Activated naive CD8-positive, alpha-beta T cell treated with anti-CD3 and anti-CD28 coated beads, Interleukin-2, amount 10 ng/mL, durations not matched to agents 7 days and 5 days (primary cell): ENCODE results near the gene TRIP11. TPM values are rescaled to one million over a fixed set of nuclear protein-coding genes. Genes with fewer than 3 reads are reported as not detected.

Experiments used
- ATAC-seq: fragments of 150-1000 bp; cut with Tn5 transposase; one replicate; pipeline ENCODE4 v1.10.0; 2021; ENCODE audit warnings: low read depth, moderate library complexity
- POLR2A ChIA-PET: fragments of 350-600 bp; sonication (Branson Sonifier 250); formaldehyde crosslinking; loops from one replicate; lab custom pipeline; 2021; ENCODE audit warnings: antibody characterized with exemption; lab: Charles Lee
- DNase-seq: peaks from one replicate; pipeline ENCODE4 v3.0.0; 2021
- H3K27ac Mint-ChIP-seq: one replicate; pipeline ENCODE4 v1.8.0; 2022; ENCODE audit warnings: mild to moderate bottlenecking, mixed read lengths
- H3K27me3 Mint-ChIP-seq: one replicate; pipeline ENCODE4 v1.8.0; 2022; ENCODE audit warnings: mild to moderate bottlenecking, moderate library complexity, mixed read lengths
- H3K36me3 Mint-ChIP-seq: one replicate; pipeline ENCODE4 v1.8.0; 2021; ENCODE audit warnings: mild to moderate bottlenecking, mixed read lengths
- H3K4me1 Mint-ChIP-seq: one replicate; pipeline ENCODE4 v1.8.0; 2021; ENCODE audit warnings: mixed read lengths
- H3K4me3 Mint-ChIP-seq: one replicate; pipeline ENCODE4 v1.8.0; 2022; ENCODE audit warnings: mild to moderate bottlenecking, moderate library complexity, mixed read lengths
- H3K9me3 Mint-ChIP-seq: one replicate; pipeline ENCODE4 v1.8.0; 2021; ENCODE audit warnings: mixed read lengths
- total RNA-seq, 2 experiments: library from RNA; stranded (reverse); gene quantifications; one replicate each; pipeline ENCODE4 v1.2.3, GENCODE V29; 2021

TRIP11 gene
- total RNA-seq, 2 experiments from 2014 or later, result 47.9 to 49.7 TPM

DNA sequence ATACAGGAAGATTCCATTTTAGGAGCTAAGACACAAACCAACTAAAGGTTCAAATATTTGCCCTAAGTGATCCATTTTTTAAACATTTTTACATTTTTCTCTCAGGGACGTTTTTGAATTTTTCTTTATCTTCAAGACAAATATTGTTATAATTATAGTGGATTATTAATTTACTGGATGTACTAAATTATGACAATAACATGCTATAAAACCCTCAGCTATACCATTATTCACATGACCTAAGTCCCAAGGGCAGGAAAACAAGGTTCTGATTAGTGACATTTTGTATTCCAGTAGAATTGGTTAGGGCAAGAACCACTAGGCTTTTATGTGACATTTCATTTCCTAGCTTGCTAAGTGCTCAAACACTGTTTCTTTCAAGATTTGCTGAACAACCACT is 75.8 kb downstream of the TRIP11 start:
- Mint-ChIP-seq H3K27me3 (no peaks in the 10 kb centered on the region), H3K27ac (no peak overlapping the region), H3K4me3 (no peak overlapping the region), H3K36me3 (peaks cover 12% of the 10 kb centered on the region), H3K9me3 (no peaks in the 10 kb centered on the region), H3K4me1 (peaks cover 8% of the 10 kb centered on the region)
- POLR2A ChIA-PET, result no interaction called here
- ATAC-seq, result no peak
- DNase-seq, result no peak

GRCh38 chr14:91963465-91963864 is 76.4 kb downstream of the TRIP11 start:
- no peaks in the 10 kb centered on the region for H3K9me3 Mint-ChIP-seq
- no peak overlapping the region for H3K27ac Mint-ChIP-seq
- no peaks in the 10 kb centered on the region for H3K27me3 Mint-ChIP-seq
- POLR2A ChIA-PET, result interaction anchor here (0.7 kb wide), 1 partner anchor 27 kb away, joined by 4 read pairs; no protein-coding TSS in a partner anchor
- H3K4me1 Mint-ChIP-seq, result peaks cover 4% of the 10 kb centered on the region
- H3K4me3 Mint-ChIP-seq, result no peak overlapping the region
- DNase-seq (no peak), ATAC-seq (no peak)
- peaks cover 6% of the 10 kb centered on the region for H3K36me3 Mint-ChIP-seq

DNA sequence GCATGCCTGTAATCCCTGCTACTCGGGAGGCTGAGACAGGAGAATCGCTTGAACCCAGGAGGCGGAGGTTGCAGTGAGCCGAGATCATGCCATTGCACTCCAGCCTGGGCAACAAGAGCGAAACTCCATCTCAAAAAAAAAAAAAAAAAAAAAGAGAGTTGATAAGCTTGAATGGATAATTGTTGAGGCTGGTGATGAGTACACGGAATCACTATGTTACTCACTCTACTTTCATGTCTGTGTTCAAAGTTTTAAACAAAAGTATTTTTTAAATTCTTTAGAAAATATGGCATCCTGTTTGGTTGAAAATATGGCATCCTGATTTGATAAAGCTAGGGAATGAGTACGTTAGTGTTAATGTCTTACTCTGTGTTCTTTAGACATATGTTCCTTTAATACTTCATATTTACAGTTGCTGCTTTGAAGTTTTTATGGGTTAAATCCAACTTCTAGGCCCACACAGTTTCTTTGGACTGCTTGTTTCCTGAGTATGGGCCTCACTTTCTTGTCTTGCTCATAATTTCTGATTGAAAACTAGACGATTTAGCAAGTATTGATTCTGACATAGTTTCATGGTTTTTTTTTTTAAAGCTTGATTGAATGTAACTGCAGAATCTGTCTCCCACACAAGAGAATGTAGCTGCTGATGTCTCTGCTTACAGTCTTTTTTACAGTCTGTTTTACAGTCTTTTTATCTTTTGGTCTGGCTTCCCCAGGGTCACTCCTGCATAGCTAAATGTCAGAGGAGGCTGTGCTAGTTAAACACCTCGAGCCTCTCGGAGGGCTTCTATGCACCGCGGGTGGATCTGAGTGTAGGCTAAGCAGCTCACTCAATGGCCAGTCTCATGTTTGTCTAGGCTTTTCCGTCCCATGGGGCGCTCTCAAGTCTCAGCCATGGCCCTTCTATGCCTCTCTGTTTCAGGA is 78.3 kb downstream of the TRIP11 start:
- Mint-ChIP-seq H3K4me3 (no peak overlapping the region), H3K9me3 (no peaks in the 10 kb centered on the region), H3K4me1 (no peaks in the 10 kb centered on the region), H3K27ac (no peak overlapping the region), H3K36me3 (no peaks in the 10 kb centered on the region), H3K27me3 (peaks cover 2% of the 10 kb centered on the region)
- ATAC-seq (no peak), DNase-seq (no peak)
- POLR2A ChIA-PET, result no interaction called here

DNA sequence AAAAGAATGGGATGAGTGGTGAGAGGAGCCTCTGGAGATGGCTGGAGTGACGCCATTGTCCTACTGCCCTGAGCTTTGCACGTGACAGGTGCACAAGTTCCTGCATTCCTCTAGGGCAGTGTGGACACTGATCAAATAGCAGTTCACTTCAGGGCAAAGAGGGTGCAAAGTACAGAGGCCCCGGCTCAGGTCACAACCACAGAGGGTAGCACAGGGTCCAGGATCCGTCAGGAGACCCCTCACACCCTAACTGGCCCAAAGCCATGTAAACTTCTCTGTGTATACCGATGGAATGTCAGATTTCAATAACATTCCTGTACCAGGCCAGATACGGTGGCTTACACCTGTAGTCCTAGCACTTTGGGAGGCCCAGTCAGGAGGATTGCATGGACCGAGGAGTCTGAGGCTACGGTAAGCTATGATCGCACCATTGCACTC is 82.0 kb downstream of the TRIP11 start:
- H3K4me1 Mint-ChIP-seq, result no peaks in the 10 kb centered on the region
- DNase-seq (no peak), ATAC-seq (no peak)
- no peaks in the 10 kb centered on the region for H3K9me3 Mint-ChIP-seq
- no peak overlapping the region for H3K27ac Mint-ChIP-seq
- POLR2A ChIA-PET, result no interaction called here
- H3K36me3 Mint-ChIP-seq, result no peaks in the 10 kb centered on the region
- no peak overlapping the region for H3K4me3 Mint-ChIP-seq
- H3K27me3 Mint-ChIP-seq, result peaks cover 18% of the 10 kb centered on the region

DNA sequence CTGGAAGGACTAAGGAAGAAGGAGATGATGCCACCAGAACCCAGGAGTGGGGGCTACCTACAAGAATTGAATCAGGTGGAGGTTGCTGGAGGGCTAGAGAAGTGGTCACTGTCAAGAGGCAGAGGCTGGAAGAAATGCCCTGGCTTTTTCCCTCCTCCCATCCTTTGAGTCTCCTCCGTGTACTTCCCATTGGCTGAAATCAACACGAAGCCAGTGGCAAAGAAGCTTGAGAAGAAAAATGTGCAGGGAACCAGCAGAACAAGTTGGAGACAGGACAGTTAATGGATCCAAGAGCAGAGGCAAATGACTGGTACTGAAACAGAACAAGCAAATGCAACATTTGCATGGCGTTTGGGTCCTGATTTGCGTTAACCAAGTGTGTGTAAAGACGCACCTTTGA is 83.2 kb downstream of the TRIP11 start:
- Mint-ChIP-seq H3K36me3 (no peaks in the 10 kb centered on the region), H3K9me3 (no peaks in the 10 kb centered on the region), H3K27ac (no peak overlapping the region), H3K4me3 (no peak overlapping the region), H3K4me1 (no peaks in the 10 kb centered on the region), H3K27me3 (peaks cover 23% of the 10 kb centered on the region)
- no peak for DNase-seq
- ATAC-seq, result no peak
- POLR2A ChIA-PET, result interaction anchor here (1.2 kb wide), 1 partner anchor 10 kb away, joined by 3 read pairs; no protein-coding TSS in a partner anchor

GRCh38 chr14:91955168-91955567 is 84.7 kb downstream of the TRIP11 start:
- H3K4me3 Mint-ChIP-seq, result no peak overlapping the region
- no peaks in the 10 kb centered on the region for H3K4me1 Mint-ChIP-seq
- H3K36me3 Mint-ChIP-seq, result no peaks in the 10 kb centered on the region
- H3K27ac Mint-ChIP-seq, result no peak overlapping the region
- H3K27me3 Mint-ChIP-seq, result peaks cover 27% of the 10 kb centered on the region
- H3K9me3 Mint-ChIP-seq, result no peaks in the 10 kb centered on the region
- DNase-seq (no peak), ATAC-seq (no peak)
- POLR2A ChIA-PET, result no interaction called here

DNA sequence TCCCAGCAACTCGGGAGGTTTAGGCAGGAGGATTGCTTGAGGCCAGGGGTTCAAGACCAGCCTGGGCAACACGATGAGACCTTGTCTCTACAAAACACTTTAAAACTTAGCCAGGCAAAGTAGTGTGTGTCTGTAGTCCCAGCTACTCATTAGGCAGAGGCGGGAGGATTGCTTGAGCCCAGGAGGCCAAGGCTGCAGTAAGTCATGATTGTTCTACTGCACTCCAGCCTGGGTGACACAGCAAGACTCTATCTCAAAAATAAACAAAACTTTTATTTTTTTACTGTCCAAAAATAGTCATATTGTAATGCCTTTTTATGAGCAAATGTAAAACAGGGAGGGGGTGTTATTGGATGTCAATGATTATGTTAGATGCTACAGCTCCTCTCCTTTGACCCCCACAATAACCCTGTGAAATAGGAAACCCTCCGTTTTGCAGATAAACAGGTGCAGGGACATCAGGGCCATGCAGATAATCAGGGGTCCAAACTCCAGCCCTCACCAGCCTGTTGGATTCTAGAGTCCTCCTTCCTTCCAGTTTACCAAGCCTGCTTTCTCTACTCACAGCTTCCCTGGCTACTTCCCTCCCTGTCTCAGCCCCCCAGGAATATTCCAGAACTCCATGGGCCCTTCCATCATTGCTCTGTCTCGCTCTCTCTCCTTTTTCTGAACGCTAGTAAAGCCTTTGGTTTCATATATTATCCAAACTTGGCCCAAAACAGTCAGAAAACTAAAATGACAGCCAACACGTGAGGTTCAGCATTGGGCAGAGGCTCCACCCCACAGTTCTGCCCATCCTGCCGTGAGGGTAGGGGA is 86.5 kb downstream of the TRIP11 start:
- Mint-ChIP-seq H3K27me3 (peaks cover 41% of the 10 kb centered on the region), H3K27ac (no peak overlapping the region), H3K9me3 (no peaks in the 10 kb centered on the region), H3K36me3 (no peaks in the 10 kb centered on the region), H3K4me3 (no peak overlapping the region), H3K4me1 (no peaks in the 10 kb centered on the region)
- POLR2A ChIA-PET, result no interaction called here
- no peak for DNase-seq
- no peak for ATAC-seq

GRCh38 chr14:91947475-91948184 is 92.2 kb downstream of the TRIP11 start, which contains the start of gene FBLN5:
FBLN5 (minus strand) TSS chr14:91947694; CDS start chr14:91947229, 465 bp downstream.
- peak within 1 kb of the TSS; percentile 89 for H3K4me3 Mint-ChIP-seq
- H3K27ac Mint-ChIP-seq, result no peak within 1 kb of the TSS
- H3K4me1 Mint-ChIP-seq, result peaks cover 12% of the 10 kb centered on the region
- POLR2A ChIA-PET, result interaction anchor here (1.2 kb wide), 1 partner anchor 438 kb away, joined by 3 read pairs; the partner anchor contains the start of gene PPP4R3A
- H3K9me3 Mint-ChIP-seq, result no peaks in the 10 kb centered on the region
- ATAC-seq (peak; percentile 62), DNase-seq (peak; percentile 45)
- no peaks in the 10 kb centered on the region for H3K36me3 Mint-ChIP-seq
- peaks cover 53% of the 10 kb centered on the region for H3K27me3 Mint-ChIP-seq

DNA sequence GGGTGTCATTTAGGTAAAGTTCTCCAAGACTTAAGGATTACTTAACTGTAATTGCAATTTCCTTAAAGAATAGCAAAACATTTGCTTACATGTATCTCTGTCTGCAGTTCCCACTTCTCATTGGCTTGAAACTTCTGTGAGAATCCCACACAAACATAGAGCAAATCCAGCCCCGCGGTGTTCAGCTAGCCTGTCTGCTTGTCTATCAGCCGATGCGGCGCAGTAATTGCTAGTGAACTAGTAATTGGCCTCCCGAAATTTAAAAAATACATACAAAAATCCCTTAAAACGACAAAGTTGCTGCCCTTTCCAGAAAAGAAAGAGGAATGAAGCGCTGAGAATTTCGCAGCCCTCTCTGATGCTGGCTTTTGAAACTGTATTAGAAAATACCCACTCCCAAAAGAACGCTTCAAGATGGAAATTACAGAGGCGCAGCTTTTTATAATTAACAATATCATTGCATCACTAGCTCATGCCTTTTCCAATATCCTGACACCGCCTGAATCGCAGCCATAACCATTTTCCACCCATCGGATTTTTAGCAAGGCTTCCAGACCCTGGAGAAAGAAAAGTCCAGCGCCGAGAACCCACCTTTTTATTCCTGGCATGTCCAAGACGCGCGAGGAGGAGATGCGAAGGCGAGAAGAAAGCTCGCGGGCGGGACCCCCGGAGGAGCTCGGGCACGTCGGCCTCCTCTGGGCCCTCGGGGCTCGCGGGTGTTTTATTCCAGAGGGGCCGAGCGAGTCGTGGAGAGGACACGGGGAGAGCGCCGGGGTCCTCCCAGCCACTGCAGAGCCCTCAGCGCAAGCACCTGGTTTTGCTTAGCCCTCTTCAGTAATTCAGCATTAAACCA is 93.0 kb downstream of the TRIP11 start:
- ATAC-seq (peak; percentile 17), DNase-seq (no peak)
- POLR2A ChIA-PET, result interaction anchor here (1.0 to 1.2 kb wide), 2 partner anchors 93 to 437 kb away, joined by 3 read pairs; partner anchors contain the start of genes PPP4R3A and TRIP11
- no peaks in the 10 kb centered on the region for H3K36me3 Mint-ChIP-seq
- H3K27me3 Mint-ChIP-seq, result peaks cover 50% of the 10 kb centered on the region
- peak overlapping the region; percentile 89 for H3K4me3 Mint-ChIP-seq
- H3K4me1 Mint-ChIP-seq, result peaks cover 16% of the 10 kb centered on the region
- no peak overlapping the region for H3K27ac Mint-ChIP-seq
- H3K9me3 Mint-ChIP-seq, result no peaks in the 10 kb centered on the region

GRCh38 chr14:91945751-91946621 is 93.9 kb downstream of the TRIP11 start:
- peaks cover 21% of the 10 kb centered on the region for H3K4me1 Mint-ChIP-seq
- no peak overlapping the region for H3K4me3 Mint-ChIP-seq
- no peaks in the 10 kb centered on the region for H3K9me3 Mint-ChIP-seq
- DNase-seq (no peak), ATAC-seq (no peak)
- H3K27ac Mint-ChIP-seq, result no peak overlapping the region
- H3K36me3 Mint-ChIP-seq, result no peaks in the 10 kb centered on the region
- POLR2A ChIA-PET, result interaction anchor here (1.0 kb wide), 1 partner anchor 94 kb away, joined by 3 read pairs; the partner anchor contains the start of gene TRIP11
- peaks cover 50% of the 10 kb centered on the region for H3K27me3 Mint-ChIP-seq

DNA sequence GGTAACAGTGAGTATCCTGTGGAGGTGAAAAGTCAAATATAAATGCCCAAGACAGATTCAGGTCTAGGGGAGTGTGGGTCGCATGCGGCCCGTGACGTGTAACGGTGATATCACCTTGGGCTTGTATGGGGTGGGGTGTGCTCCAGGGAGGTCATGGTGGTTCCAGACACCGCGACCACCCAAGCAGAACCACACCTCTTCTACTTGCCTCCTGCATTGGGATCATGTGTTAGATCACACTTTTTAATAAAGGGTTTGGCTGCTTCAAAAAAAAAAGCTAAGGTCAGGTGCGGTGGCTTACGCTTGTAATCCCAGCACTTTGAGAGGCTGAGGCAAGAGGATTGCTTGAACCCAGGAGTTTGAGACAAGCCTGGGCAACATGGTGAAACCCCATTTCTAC is 96.9 kb downstream of the TRIP11 start:
- Mint-ChIP-seq H3K4me1 (peaks cover 21% of the 10 kb centered on the region), H3K9me3 (no peaks in the 10 kb centered on the region), H3K4me3 (no peak overlapping the region), H3K27ac (no peak overlapping the region), H3K36me3 (no peaks in the 10 kb centered on the region), H3K27me3 (peaks cover 30% of the 10 kb centered on the region)
- ATAC-seq (no peak), DNase-seq (no peak)
- POLR2A ChIA-PET, result no interaction called here
